GM13977 (cell line): Measurements from ENCODE around the gene SGIP1.

ENCODE experiments used
- DNase-seq: peaks from one replicate; pipeline ENCODE4 v3.0.0; 2012; ENCODE audit warnings: low spot score
- in situ Hi-C: fragments of 300-500 bp; cut with MboI; formaldehyde crosslinking; loops from one replicate; pipeline ENCODE4 v1.12.0; 2022; ENCODE audit warnings: low sequenced_read_pairs, low pct_unique_long_range_greater_than_20kb, mixed read lengths, inconsistent platforms; ENCODE audit not compliant: unreplicated experiment
- TF ChIP-seq, protein P1 (sequence below): IDR thresholded peaks from 2 replicates; pipeline ENCODE4 v1.5.1; 2012; ENCODE audit warnings: mild to moderate bottlenecking, control low read depth; ENCODE audit not compliant: insufficient read depth; ENCODE audit errors: extremely low read depth, missing control alignments

SGIP1 gene

DNA sequence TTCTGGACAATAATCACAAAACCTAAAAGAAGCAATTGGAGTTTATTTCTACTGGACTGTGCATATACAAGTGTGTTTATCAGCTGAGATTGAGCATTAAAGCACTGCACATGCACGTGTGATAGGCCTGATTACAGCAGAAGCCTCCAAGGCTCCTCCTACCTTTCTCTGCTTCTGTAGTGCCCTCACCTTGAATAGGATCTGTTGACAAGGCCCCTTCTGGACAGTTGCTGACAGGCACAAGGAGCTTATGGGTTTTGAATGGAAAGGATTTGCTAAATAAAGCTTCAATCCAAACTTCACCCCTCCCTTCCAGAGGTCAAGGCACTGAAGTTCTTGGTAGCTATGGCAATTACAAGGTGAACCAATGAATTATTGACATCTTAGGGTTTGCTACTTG lies 7.9 kb upstream of the SGIP1 start:
- in situ Hi-C loops: no loop called here
- TF ChIP-seq, protein P1, sequence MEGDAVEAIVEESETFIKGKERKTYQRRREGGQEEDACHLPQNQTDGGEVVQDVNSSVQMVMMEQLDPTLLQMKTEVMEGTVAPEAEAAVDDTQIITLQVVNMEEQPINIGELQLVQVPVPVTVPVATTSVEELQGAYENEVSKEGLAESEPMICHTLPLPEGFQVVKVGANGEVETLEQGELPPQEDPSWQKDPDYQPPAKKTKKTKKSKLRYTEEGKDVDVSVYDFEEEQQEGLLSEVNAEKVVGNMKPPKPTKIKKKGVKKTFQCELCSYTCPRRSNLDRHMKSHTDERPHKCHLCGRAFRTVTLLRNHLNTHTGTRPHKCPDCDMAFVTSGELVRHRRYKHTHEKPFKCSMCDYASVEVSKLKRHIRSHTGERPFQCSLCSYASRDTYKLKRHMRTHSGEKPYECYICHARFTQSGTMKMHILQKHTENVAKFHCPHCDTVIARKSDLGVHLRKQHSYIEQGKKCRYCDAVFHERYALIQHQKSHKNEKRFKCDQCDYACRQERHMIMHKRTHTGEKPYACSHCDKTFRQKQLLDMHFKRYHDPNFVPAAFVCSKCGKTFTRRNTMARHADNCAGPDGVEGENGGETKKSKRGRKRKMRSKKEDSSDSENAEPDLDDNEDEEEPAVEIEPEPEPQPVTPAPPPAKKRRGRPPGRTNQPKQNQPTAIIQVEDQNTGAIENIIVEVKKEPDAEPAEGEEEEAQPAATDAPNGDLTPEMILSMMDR: no peak

DNA sequence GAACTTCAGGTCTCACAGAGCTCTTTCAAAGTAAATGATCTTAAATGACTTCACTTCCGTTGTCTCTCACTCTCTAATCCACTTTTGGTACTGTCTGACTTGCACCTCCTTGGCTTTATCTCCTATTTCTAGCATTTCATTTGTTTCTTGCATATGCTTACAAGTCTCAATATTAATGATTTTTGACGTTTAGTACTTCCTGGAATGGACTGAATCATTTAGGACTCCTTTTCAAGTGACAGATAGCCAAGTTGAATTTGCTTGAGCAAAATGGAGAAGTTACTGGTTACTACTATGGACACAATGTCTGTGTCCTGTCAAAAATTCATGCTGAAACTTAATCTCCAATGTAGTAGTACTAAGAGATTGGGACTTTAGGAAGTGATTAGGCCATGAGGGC lies 7.0 kb upstream of the SGIP1 start:
- TF ChIP-seq, protein P1: no peak
- in situ Hi-C loops: no loop called here
- no peak for DNase-seq

More for the DNA sequence above, 7.9 kb upstream of the SGIP1 start:
- DNase-seq: no peak

GRCh38 chr1:66527686-66528085 lies 6.3 kb upstream of the SGIP1 start:
- in situ Hi-C loops: no loop called here
- no peak for DNase-seq

DNA sequence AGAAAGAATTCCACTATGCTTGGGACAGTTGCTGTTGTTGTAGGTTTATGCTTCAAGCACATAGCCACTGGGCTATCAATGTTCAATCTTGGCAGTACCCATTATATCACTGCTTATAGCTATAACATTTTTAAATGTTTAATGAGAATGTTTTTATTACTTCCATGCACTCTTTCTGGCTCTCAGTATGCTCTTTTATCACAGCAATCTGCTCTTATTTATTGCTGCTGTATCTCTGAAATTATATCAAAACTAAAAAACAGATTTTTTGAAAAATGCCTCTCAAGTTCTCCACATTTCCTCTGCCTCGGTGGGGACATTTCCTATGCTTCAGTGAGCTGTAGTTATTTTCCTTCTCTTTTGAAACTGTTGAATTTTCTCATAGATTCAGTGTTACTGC lies 5.4 kb upstream of the SGIP1 start:
- no peak for DNase-seq
- in situ Hi-C loops: no loop called here
- TF ChIP-seq, protein P1: no peak

More at GRCh38 chr1:66527686-66528085, 6.3 kb upstream of the SGIP1 start:
- TF ChIP-seq, protein P1: no peak

GRCh38 chr1:66532214-66532613 lies 1.7 kb upstream of the SGIP1 start:
- DNase-seq: no peak
- in situ Hi-C loops: no loop called here
- TF ChIP-seq, protein P1: no peak

- in situ Hi-C loops: no loop called here
- TF ChIP-seq, protein P1: no peak
- DNase-seq: no peak
These were observed 862 bp upstream of the SGIP1 start for GRCh38 chr1:66532798-66533783.
